HepG2 (cell line): ENCODE data around the gene LRRC40. TPM values are rescaled to one million over a fixed set of nuclear protein-coding genes. Genes with fewer than 3 reads are reported as not detected.
A peak's percentile ranks its signal among the peaks of the same experiment; 100 is the strongest.

ENCODE experiments used
- ATAC-seq: fragments of 200-7000 bp; cut with Tn5 transposase; 3 replicates; pipeline ENCODE4 v1.9.1; 2020; ENCODE audit warnings: mild to moderate bottlenecking, moderate library complexity
- Bru-seq: library from RNA; stranded (reverse); fragments of 400-500 nt; gene quantifications from one replicate; lab custom pipeline; 2021; lab: Mats Ljungman, UMichigan
- BruChase-seq, 2 experiments: library from RNA; stranded (reverse); fragments of 400-500 nt; gene quantifications; one replicate each; lab custom pipeline; 2021; lab: Mats Ljungman, UMichigan
- BruUV-seq: library from RNA; stranded (reverse); fragments of 400-500 nt; replicated peaks from 2 replicates; lab custom pipeline; 2021; lab: Mats Ljungman, UMichigan
- CTCF ChIA-PET: fragments of 300-600 bp; formaldehyde crosslinking; extraction: SDS; loops from one replicate; lab custom pipeline; 2021; ENCODE audit warnings: low total read pairs, inconsistent platforms, low intra/inter-chr PET ratio; lab: Yijun Ruan, JAX
- POLR2A ChIA-PET: fragments of 350-600 bp; sonication (Branson Sonifier 250); formaldehyde crosslinking; loops from one replicate; lab custom pipeline; 2020; ENCODE audit warnings: antibody characterized with exemption, inconsistent platforms; lab: Yijun Ruan, JAX
- DNase-seq: peaks from one replicate; pipeline ENCODE4 v3.0.0-alpha.2; 2015; ENCODE audit warnings: low spot score
- FAIRE-seq: peaks from 3 replicates; lab custom pipeline; 2011; peaks lifted over from hg19 to GRCh38; lab: Jason Lieb, UNC
- H2AFZ ChIP-seq: one replicate; pipeline ENCODE4 v1.6.1; 2011; ENCODE audit warnings: low read length, inconsistent platforms
- H3K27ac ChIP-seq: fragments of 300-600 bp; 3 replicates; pipeline ENCODE4 v1.8.0; 2011; ENCODE audit warnings: mixed run types, mild to moderate bottlenecking, mixed read lengths, low read length, inconsistent platforms; ENCODE audit not compliant: insufficient read depth; ENCODE audit errors: extremely low read length
- H3K27me3 ChIP-seq, 2 experiments: fragments of 200-600 bp in 1 of 2; 2 replicates in 1 of 2; 3 replicates in 1 of 2; pipeline versions ENCODE4 v1.6.0 to v1.8.0; 2011; ENCODE audit warnings: low read length in 2 of 2, mild to moderate bottlenecking in 2 of 2, moderate library complexity in 2 of 2, inconsistent platforms in 1 of 2; ENCODE audit not compliant: insufficient read depth in 2 of 2, control insufficient read depth in 1 of 2
- H3K36me3 ChIP-seq, 2 experiments: fragments of 200-600 bp in 1 of 2; replicated peaks in 1 of 2; 2 replicates in 1 of 2; 3 replicates in 1 of 2; pipeline versions ENCODE4 v1.5.1 to v1.8.0; 2011; ENCODE audit warnings: low read length in 2 of 2, inconsistent platforms in 1 of 2; ENCODE audit not compliant: insufficient read depth in 2 of 2, control insufficient read depth in 1 of 2
- H3K4me1 ChIP-seq: 2 replicates; pipeline ENCODE4 v1.5.1; 2012; ENCODE audit warnings: low read length, inconsistent platforms; ENCODE audit not compliant: insufficient read depth
- H3K4me2 ChIP-seq: 2 replicates; pipeline ENCODE4 v1.6.0; 2011; ENCODE audit warnings: low read depth, low read length, inconsistent platforms
- H3K4me3 ChIP-seq, 3 experiments: fragments of 200-600 bp in 1 of 3; sonication (generic), shearing (Covaris generic) in 1 of 3; replicated peaks in 1 of 3; 2 replicates each; pipeline ENCODE4 v1.5.1; 2011 to 2016; ENCODE audit warnings: low read length in 3 of 3, inconsistent platforms in 2 of 3, low read depth in 2 of 3, mild to moderate bottlenecking in 2 of 3, control low read depth in 1 of 3, mixed read lengths in 1 of 3; ENCODE audit not compliant: insufficient read depth in 1 of 3
- H3K79me2 ChIP-seq: one replicate; pipeline ENCODE4 v1.6.1; 2011; ENCODE audit warnings: low read length, inconsistent platforms; ENCODE audit not compliant: insufficient read depth
- H3K9ac ChIP-seq: 2 replicates; pipeline ENCODE4 v1.6.0; 2011; ENCODE audit warnings: mild to moderate bottlenecking, low read depth, low read length, inconsistent platforms; ENCODE audit not compliant: insufficient read depth
- H3K9me3 ChIP-seq: 2 replicates; pipeline ENCODE4 v1.5.1; 2012; ENCODE audit warnings: mild to moderate bottlenecking, low read length
- H4K20me1 ChIP-seq: 2 replicates; pipeline ENCODE4 v1.6.0; 2011; ENCODE audit warnings: inconsistent platforms, mild to moderate bottlenecking, low read length, moderate library complexity; ENCODE audit not compliant: insufficient read depth
- NCOR1 ChIP-seq: fragments of 200-600 bp; sonication (generic); IDR thresholded peaks from 2 replicates; pipeline ENCODE4 v1.7.0; 2017; ENCODE audit warnings: antibody characterized with exemption, low read length, borderline replicate concordance
- NFE2 ChIP-seq: sonication (generic); formaldehyde crosslinking; IDR thresholded peaks from 2 replicates; pipeline ENCODE4 v1.4.0; 2020; ENCODE audit warnings: missing genetic modification reagents
- NR2F1 ChIP-seq, 2 experiments: fragments of 450-650 bp in 1 of 2; formaldehyde crosslinking in 1 of 2; IDR thresholded peaks; 2 replicates each; pipeline versions ENCODE4 v1.5.0 to v1.6.1; 2016 to 2020; ENCODE audit warnings: mild to moderate bottlenecking in 1 of 2, missing compliant biosample characterization in 1 of 2, missing genetic modification reagents in 1 of 2, moderate library complexity in 1 of 2
- TBL1XR1 ChIP-seq: fragments of 150-350 bp; IDR thresholded peaks from 2 replicates; pipeline ENCODE4 v1.6.1; 2014; ENCODE audit warnings: borderline replicate concordance, low read length; ENCODE audit not compliant: partially characterized antibody
- TCF7 ChIP-seq: sonication (generic); IDR thresholded peaks from 2 replicates; pipeline ENCODE4 v1.6.1; 2016; ENCODE audit warnings: antibody characterized with exemption, low read depth
- TCF7L2 ChIP-seq: IDR thresholded peaks from 2 replicates; pipeline ENCODE4 v1.6.1; 2011; ENCODE audit warnings: mild to moderate bottlenecking, low read depth, low read length, moderate library complexity
- ZFX ChIP-seq: sonication (generic); formaldehyde crosslinking; IDR thresholded peaks from 2 replicates; pipeline ENCODE4 v1.4.0; 2020; ENCODE audit warnings: mild to moderate bottlenecking, low read depth, missing genetic modification reagents, moderate library complexity
- ZNF264 ChIP-seq: sonication (generic); formaldehyde crosslinking; IDR thresholded peaks from 2 replicates; pipeline ENCODE4 v1.4.0; 2020; ENCODE audit warnings: missing genetic modification reagents
- ZNF460 ChIP-seq: sonication (generic); formaldehyde crosslinking; IDR thresholded peaks from 2 replicates; pipeline ENCODE4 v1.5.1; 2020; ENCODE audit warnings: missing genetic modification reagents, mild to moderate bottlenecking, borderline replicate concordance
- ZNF484 ChIP-seq: sonication (generic); formaldehyde crosslinking; IDR thresholded peaks from 2 replicates; pipeline ENCODE4 v1.5.1; 2020; ENCODE audit warnings: mild to moderate bottlenecking, low read depth, missing genetic modification reagents, borderline replicate concordance
- whole genome bisulfite sequencing: methylation state at CpG from one replicate; pipeline ENCODE4 v1.1.6; 2017; ENCODE audit warnings: low lambda C conversion rate; 5-methylcytosine and 5-hydroxymethylcytosine counted together
- in situ Hi-C: cut with HindIII; loops from 2 replicates; pipeline ENCODE4 v1.10.0; 2017; ENCODE audit warnings: low pct_unique_long_range_greater_than_20kb; ENCODE audit not compliant: extremely low pct_ligation_motif_present
- intact Hi-C: fragments of 100-400 bp; cut with micrococcal nuclease; formaldehyde crosslinking; loops from one replicate; pipeline ENCODE4 v1.10.0; 2022; ENCODE audit not compliant: unreplicated experiment
- long read RNA-seq, 2 experiments: library from RNA in 1 of 2; library from polyadenylated mRNA in 1 of 2; stranded (forward) in 1 of 2; unstranded in 1 of 2; transcript quantifications; one replicate each; pipeline ENCODE4 v2.0.0, GENCODE V29; 2019 to 2022
- polyA minus RNA-seq, 3 experiments: library from RNA; depleted of rRNA, polyadenylated mRNA; stranded (reverse); fragments of >200 nt; gene quantifications; 2 replicates each; pipeline ENCODE4 v1.2.3, GENCODE V29; 2011; ENCODE audit warnings: low replicate concordance in 1 of 3
- polyA plus RNA-seq, 8 experiments: library from polyadenylated mRNA; depleted of rRNA in 3 of 8; stranded (reverse) in 7 of 8; unstranded in 1 of 8; fragments of >200 nt; fragmentation: Illumina TruSeq in 4 of 8; extraction: Trizol in 4 of 8; gene quantifications; 2 replicates each; pipeline versions ENCODE4 v1.2.1 to v1.2.3, GENCODE V29; 2011 to 2016; ENCODE audit warnings: low read depth in 4 of 8, missing spikeins in 1 of 8, mixed read lengths in 1 of 8; ENCODE audit not compliant: insufficient read depth in 1 of 8
- total RNA-seq, 5 experiments: library from RNA; depleted of rRNA; stranded (reverse); fragments of >200 nt; fragmentation: Illumina TruSeq; extraction: Trizol; gene quantifications; 2 replicates each; pipeline ENCODE4 v1.2.3, GENCODE V29; 2016; ENCODE audit warnings: low read depth in 1 of 5
- TF ChIP-seq, protein P1 (sequence below): IDR thresholded peaks from 2 replicates; pipeline ENCODE4 v1.6.1; 2018; ENCODE audit warnings: missing genetic modification reagents
- TF ChIP-seq, protein P2 (sequence below): sonication (generic); formaldehyde crosslinking; IDR thresholded peaks from 2 replicates; pipeline ENCODE4 v1.4.0; 2020; ENCODE audit warnings: mild to moderate bottlenecking, missing genetic modification reagents

LRRC40 gene
- total RNA-seq (2016; rRNA removed; fragmentation: Illumina TruSeq; extraction: Trizol) (32.7 and 54.1 TPM in 2 replicates), polyA plus RNA-seq (2011; rRNA removed) (7.5 and 10.3 TPM in 2 replicates), polyA minus RNA-seq (2011; rRNA and poly(A)+ RNA removed; ENCODE audit: low replicate concordance) (2.3 and 3.8 TPM in 2 replicates), Bru-seq, nascent RNA (percentile 80 among the genes with signal in this experiment), BruChase-seq, experiment 1, labeled RNA remaining after a 6-hour chase (percentile 74 among the genes with signal in this experiment), BruChase-seq, experiment 2, labeled RNA remaining after a 2-hour chase (percentile 78 among the genes with signal in this experiment)
- 6.3 and 7.2 TPM in 2 replicates for total RNA-seq (2016; cell fraction: cytosol; rRNA removed; fragmentation: Illumina TruSeq; extraction: Trizol; ENCODE audit: low read depth)
- total RNA-seq (2016; cell fraction: insoluble cytoplasmic fraction; rRNA removed; fragmentation: Illumina TruSeq; extraction: Trizol): 33.6 and 56.2 TPM in 2 replicates
- total RNA-seq (2016; cell fraction: membrane; rRNA removed; fragmentation: Illumina TruSeq; extraction: Trizol): 13.8 and 19.0 TPM in 2 replicates
- total RNA-seq (2016; cell fraction: nucleus; rRNA removed; fragmentation: Illumina TruSeq; extraction: Trizol): 30.8 and 31.2 TPM in 2 replicates
- 3.3 and 5.2 TPM in 2 replicates for polyA plus RNA-seq (2011; cell fraction: cytosol; rRNA removed)
- polyA plus RNA-seq (2011; cell fraction: nucleus; rRNA removed): 5.3 and 7.6 TPM in 2 replicates
- polyA plus RNA-seq (2012): 7.8 and 12.7 TPM in 2 replicates
- polyA plus RNA-seq (2016; cell fraction: cytosol; fragmentation: Illumina TruSeq; extraction: Trizol; ENCODE audit: low read depth): 1.8 and 1.9 TPM in 2 replicates
- 43.1 and 49.1 TPM in 2 replicates for polyA plus RNA-seq (2016; cell fraction: insoluble cytoplasmic fraction; fragmentation: Illumina TruSeq; extraction: Trizol; ENCODE audit: low read depth)
- 5.4 and 6.1 TPM in 2 replicates for polyA plus RNA-seq (2016; cell fraction: membrane; fragmentation: Illumina TruSeq; extraction: Trizol; ENCODE audit: low read depth)
- polyA plus RNA-seq (2016; cell fraction: nucleus; fragmentation: Illumina TruSeq; extraction: Trizol; ENCODE audit: insufficient read depth, low read depth): 31.4 and 32.6 TPM in 2 replicates
- 7.3 and 9.4 TPM in 2 replicates for polyA minus RNA-seq (2011; cell fraction: cytosol; rRNA and poly(A)+ RNA removed)
- 24.2 and 25.4 TPM in 2 replicates for polyA minus RNA-seq (2011; cell fraction: nucleus; rRNA and poly(A)+ RNA removed)
- long read RNA-seq, experiment 1, transcript LRRC40-201 (15 exons, 2,884 nt): major isoform, 13 of 24 reads
- long read RNA-seq, experiment 1, partial matches to known transcripts: 3 of 24 reads
- long read RNA-seq, experiment 1, other reads (novel, unspliced or antisense): 8 of 24 reads
- long read RNA-seq, experiment 2, partial matches to known transcripts: 4 of 6 reads
- long read RNA-seq, experiment 2, other reads (novel, unspliced or antisense): 0 of 6 reads

DNA sequence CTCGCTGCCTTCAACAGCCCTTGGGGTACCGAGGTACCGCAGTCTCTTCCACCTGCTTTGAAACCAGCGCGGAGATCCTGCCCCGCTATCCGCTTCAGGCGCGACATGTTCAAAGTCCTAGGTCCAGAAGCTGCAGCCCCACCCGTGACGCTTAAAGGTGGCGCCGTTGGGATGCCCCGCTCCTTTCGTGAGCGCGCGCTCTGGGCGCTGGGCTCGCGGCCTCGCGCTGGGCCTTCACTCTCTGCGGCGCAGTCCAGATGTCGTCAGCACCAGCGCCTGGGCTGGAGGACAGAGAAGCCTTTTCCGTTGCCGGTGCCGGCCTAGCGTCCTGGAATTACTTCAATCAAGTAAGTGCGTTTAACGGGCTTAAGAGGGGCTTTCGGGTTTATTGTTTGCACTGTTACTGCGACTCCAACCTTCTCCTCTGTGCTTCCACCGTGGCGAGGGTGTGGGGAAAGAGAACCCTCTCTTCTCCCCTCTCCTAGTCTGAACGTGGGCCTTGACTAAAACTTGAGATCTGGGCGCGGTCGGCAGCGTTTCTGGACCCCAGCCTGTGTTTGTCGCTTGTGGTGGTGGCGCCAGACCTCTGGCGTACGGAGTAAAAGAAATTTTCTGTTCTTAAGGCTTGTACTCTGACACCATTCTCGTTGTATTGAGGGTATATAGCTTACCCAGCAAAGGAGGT lies at the start of gene LRRC40:
Gene LRRC40 (minus strand): TSS at position 146 of the 685 bp plus-strand sequence. CDS start 39 bp downstream, at position 107.
- in situ Hi-C loops (loop anchor here (10.0 kb wide), 2 partner anchors 209 to 879 kb away; partner anchors contain the start of genes CTH and ZRANB2), intact Hi-C loops (loop anchor here (1.0 to 5.0 kb wide), 3 partner anchors 16 to 877 kb away; partner anchors contain the start of genes SRSF11 and ZRANB2)
- H3K27me3 ChIP-seq: no peaks in the 10 kb centered on the region; a peak in 2 of 5 replicates
- peak; percentile 94 for ATAC-seq
- peak within 1 kb of the TSS; percentile 97 for H3K9ac ChIP-seq
- POLR2A ChIA-PET: interaction anchor here (0.9 to 3.2 kb wide), 7 partner anchors 11 to 876 kb away, joined by 3 to 41 read pairs (median 5); partner anchors contain the start of genes ANKRD13C, CTH, SRSF11 and ZRANB2
- H3K36me3 ChIP-seq: peaks cover 0 to 13% of the 10 kb centered on the region in 2 experiments; a peak in 2 of 5 replicates
- no peaks in the 10 kb centered on the region for H3K9me3 ChIP-seq
- DNase-seq: peak; percentile 94
- H3K79me2 ChIP-seq: peaks cover 94% of the 10 kb centered on the region
- H3K4me1 ChIP-seq: peaks cover 58% of the 10 kb centered on the region
- WGBS: 0% methylated on average over 34 of the region's 47 CpGs
- no TSS peak for BruUV-seq
- FAIRE-seq: peak; percentile 86
- peak within 1 kb of the TSS; percentile 81 to 98 (median 90) for H3K4me3 ChIP-seq
- H3K4me2 ChIP-seq: peak within 1 kb of the TSS; percentile 83
- CTCF ChIA-PET: no interaction called here
- peak within 1 kb of the TSS; percentile 96 for H3K27ac ChIP-seq
- peak within 1 kb of the TSS; percentile 78 for H2AFZ ChIP-seq
- H4K20me1 ChIP-seq: no peaks in the 10 kb centered on the region; the same call in 1 of the 2 replicates
- TF ChIP-seq ZNF484 (no peak), ZNF460 (CRISPR knock-in tag) (no peak), ZNF264 (CRISPR knock-in tag) (peak; percentile 64; the same call in 1 of the 2 replicates), NR2F1 (CRISPR knock-in tag; IDR thresholded peaks at IDR 0.05) (no peak), TCF7 (no peak), NFE2 (CRISPR knock-in tag) (no peak), ZFX (CRISPR knock-in tag) (peak; percentile 98), TBL1XR1 (peak; percentile 68), TCF7L2 (no peak), NCOR1 (peak; percentile 75; the same call in 1 of the 2 replicates)
- TF ChIP-seq, protein P1, sequence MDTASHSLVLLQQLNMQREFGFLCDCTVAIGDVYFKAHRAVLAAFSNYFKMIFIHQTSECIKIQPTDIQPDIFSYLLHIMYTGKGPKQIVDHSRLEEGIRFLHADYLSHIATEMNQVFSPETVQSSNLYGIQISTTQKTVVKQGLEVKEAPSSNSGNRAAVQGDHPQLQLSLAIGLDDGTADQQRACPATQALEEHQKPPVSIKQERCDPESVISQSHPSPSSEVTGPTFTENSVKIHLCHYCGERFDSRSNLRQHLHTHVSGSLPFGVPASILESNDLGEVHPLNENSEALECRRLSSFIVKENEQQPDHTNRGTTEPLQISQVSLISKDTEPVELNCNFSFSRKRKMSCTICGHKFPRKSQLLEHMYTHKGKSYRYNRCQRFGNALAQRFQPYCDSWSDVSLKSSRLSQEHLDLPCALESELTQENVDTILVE (CRISPR knock-in tag): peak; percentile 82
- TF ChIP-seq, protein P2, sequence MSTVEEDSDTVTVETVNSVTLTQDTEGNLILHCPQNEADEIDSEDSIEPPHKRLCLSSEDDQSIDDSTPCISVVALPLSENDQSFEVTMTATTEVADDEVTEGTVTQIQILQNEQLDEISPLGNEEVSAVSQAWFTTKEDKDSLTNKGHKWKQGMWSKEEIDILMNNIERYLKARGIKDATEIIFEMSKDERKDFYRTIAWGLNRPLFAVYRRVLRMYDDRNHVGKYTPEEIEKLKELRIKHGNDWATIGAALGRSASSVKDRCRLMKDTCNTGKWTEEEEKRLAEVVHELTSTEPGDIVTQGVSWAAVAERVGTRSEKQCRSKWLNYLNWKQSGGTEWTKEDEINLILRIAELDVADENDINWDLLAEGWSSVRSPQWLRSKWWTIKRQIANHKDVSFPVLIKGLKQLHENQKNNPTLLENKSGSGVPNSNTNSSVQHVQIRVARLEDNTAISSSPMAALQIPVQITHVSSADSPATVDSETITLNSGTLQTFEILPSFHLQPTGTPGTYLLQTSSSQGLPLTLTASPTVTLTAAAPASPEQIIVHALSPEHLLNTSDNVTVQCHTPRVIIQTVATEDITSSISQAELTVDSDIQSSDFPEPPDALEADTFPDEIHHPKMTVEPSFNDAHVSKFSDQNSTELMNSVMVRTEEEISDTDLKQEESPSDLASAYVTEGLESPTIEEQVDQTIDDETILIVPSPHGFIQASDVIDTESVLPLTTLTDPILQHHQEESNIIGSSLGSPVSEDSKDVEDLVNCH (CRISPR knock-in tag): no peak
